Activated CD4-positive, CD25-positive, alpha-beta regulatory T cell treated with anti-CD3 and anti-CD28 coated beads, Interleukin-2, amount 50 U/mL, for 16 hours (primary cell): ENCODE measurements around the gene KIF1B.
A peak's percentile ranks its signal among the peaks of the same experiment; 100 is the strongest.
"Not testable (repeated sequence)": the region's sequence is repeated elsewhere in the genome, so short reads cannot be mapped to it uniquely, and the experiment has no call there.

Experiments used
- DNase-seq: peaks from one replicate; pipeline ENCODE4 v3.0.0-alpha.2; 2020; ENCODE audit warnings: low read depth, low spot score

Gene KIF1B

DNA sequence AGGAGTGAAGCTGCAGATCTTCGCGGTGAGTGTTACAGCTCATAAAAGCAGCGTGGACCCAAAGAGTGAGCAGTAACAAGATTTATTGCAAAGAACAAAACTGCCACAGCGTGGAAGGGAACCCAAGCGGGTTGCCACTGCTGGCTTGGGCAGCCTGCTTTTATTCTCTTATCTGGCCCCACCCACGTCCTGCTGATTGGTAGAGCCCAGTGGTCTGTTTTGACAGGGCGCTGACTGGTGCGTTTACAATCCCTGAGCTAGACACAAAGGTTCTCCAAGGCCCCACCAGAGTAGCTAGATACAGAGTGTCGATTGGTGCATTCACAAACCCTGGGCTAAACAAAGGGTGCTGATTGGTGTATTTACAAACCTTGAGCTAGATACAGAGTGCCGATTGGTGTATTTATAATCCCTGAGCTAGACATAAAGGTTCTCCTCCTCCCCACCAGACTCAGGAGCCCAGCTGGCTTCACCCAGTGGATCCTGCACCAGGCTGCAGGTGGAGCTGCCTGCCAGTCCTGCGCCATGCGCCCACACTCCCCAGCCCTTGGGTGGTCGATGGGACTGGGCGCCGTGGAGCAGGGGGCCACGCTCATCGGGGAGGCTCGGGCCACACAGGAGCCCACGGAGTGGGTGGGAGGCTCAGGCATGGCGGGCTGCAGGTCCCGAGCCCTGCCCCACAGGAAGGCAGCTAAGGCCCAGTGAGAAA is 215.6 kb downstream of the KIF1B start:
- DNase-seq: not testable (repeated sequence)

DNA sequence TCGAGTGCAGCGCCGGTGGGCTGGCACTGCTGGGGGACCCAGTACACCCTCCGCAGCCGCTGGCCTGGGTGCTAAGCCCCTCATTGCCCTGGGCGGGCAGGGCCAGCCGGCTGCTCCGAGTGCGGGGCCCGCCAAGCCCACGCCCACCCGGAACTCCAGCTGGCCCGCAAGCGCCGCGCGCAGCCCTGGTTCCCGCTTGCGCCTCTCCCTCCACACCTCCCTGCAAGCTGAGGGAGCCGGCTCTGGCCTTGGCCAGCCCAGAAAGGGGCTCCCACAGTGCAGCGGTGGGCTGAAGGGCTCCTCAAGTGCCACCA is 216.1 kb downstream of the KIF1B start:
- DNase-seq: not testable (repeated sequence)

DNA sequence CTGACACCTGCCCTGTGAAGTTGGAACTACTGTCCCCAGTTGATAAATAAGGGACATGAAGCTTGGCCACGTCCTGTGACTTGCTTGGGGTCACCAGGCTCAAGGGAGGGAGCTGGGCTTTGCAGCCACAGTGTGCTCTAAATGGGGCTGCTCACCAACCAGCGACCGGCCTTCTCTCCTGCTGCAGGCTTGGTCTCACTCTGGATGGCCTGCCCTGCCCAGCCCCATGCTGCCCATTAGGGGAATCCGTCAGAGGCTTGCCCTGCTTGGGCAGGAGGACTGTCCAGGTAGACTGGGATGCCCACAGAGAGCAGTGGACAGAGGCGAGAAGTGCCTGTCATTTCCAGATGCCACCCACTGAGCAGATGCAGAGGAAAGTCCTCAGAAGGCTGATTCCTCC is 218.6 kb downstream of the KIF1B start:
- DNase-seq: no peak

DNA sequence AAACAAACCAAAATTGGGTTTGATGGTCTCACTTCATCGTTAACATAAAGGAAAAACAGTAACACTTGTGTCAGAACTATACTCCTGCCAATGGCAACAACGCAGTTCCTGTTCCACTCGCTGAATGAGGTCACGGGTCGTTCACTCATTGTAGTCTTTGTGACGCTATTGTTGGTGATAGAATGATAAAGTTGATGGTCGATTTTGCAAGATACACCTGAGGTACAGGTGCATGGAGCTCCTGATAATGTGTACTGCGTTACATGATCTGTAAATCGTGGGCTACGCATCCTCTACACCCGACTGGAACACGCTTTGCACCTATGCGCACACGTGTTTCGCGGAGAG is 219.5 kb downstream of the KIF1B start:
- no peak for DNase-seq

DNA sequence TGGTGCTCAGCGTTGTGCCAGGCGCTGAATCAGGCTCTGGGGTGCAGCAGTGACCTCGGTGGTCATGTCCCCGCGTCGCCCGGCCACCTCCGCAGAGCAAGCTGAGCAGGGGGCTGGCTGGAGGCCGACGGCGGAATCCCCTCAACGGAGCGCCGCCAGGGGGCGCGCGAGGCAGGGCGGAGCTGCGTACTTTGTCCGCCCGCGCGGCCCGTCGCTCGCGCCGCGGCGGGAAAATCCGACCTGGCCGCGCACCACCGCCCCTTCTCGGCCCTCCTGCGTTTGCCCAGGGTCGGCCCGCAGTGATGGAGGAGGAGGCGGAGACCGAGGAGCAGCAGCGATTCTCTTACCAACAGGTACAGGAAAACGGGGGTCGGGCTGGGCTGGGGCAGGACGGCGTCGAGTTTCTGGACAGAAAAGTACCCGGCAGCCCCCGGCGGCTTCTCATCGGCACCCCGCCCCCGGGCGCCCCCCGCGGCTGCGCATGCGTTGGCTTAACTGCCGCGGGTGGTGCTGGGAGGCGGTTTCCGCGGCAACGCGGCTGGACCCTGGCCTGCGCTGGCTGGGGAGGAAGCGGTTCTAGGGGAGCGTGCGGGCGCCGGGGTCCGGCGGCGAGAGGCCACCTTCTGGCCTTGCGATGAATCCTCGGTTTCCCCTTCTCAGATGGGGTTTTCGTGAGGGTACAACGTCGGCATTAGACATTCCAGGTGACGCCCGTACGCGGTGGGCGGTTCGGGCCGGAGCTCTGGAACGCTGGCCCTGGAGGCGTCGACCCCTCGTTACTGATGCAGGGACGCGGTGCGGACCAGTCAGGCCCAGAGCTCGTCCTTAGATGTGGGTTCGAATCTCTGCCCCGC is 220.1 kb downstream of the KIF1B start, which contains the start of gene CENPS:
Gene CENPS, plus strand, starts transcription at position 218 of the 854 bp plus-strand sequence. Its CDS starts 85 bp downstream, at position 303.
- peak; percentile 81 for DNase-seq
